GM10266 (cell line): ENCODE data around the gene SDHAF3.

ENCODE experiments used
- DNase-seq: peaks from one replicate; pipeline ENCODE4 v3.0.0; 2012; ENCODE audit errors: extremely low spot score
- CTCF ChIP-seq: IDR thresholded peaks from 2 replicates; pipeline ENCODE4 v1.5.1; 2012; ENCODE audit warnings: mild to moderate bottlenecking, low read depth; ENCODE audit not compliant: control insufficient read depth, insufficient read depth; ENCODE audit errors: missing control alignments

SDHAF3 gene

GRCh38 chr7:97200018-97200417 lies 82.5 kb downstream of the SDHAF3 start:
- no peak for TF ChIP-seq CTCF
- no peak for DNase-seq

GRCh38 chr7:97203957-97204356 lies 86.5 kb downstream of the SDHAF3 start:
- no peak for DNase-seq

GRCh38 chr7:97204821-97205220 lies 87.3 kb downstream of the SDHAF3 start:
- no peak for TF ChIP-seq CTCF
- no peak for DNase-seq

More at GRCh38 chr7:97203957-97204356, 86.5 kb downstream of the SDHAF3 start:
- TF ChIP-seq CTCF = no peak

GRCh38 chr7:97215556-97215955 lies 98.1 kb downstream of the SDHAF3 start:
- no peak for DNase-seq
- TF ChIP-seq CTCF = no peak

GRCh38 chr7:97218767-97219166 lies 101.3 kb downstream of the SDHAF3 start:
- no peak for TF ChIP-seq CTCF
- no peak for DNase-seq

GRCh38 chr7:97219237-97219636 lies 101.7 kb downstream of the SDHAF3 start:
- DNase-seq = no peak
- no peak for TF ChIP-seq CTCF

GRCh38 chr7:97224316-97224715 lies 106.8 kb downstream of the SDHAF3 start:
- DNase-seq = no peak
- no peak for TF ChIP-seq CTCF

- no peak for TF ChIP-seq CTCF
- DNase-seq = no peak
These were observed 109.0 kb downstream of the SDHAF3 start for GRCh38 chr7:97226541-97226940.
